Large intestine (tissue), 3 donors: ENCODE results near the gene MAN1C1. TPM values are rescaled to one million over a fixed set of nuclear protein-coding genes. Genes with fewer than 3 reads are reported as not detected.

ENCODE experiments used
- DNase-seq, 2 donors: peaks; one replicate each; pipeline versions ENCODE4 v3.0.0 to v3.0.0-alpha.2; 2013
- H3K27ac ChIP-seq: one replicate; pipeline ENCODE4 v1.5.1; 2013; ENCODE audit warnings: low read length
- H3K27me3 ChIP-seq: 2 replicates; pipeline ENCODE4 v1.6.1; 2013; ENCODE audit warnings: low read length; ENCODE audit not compliant: control insufficient read depth, insufficient read depth
- H3K36me3 ChIP-seq: 2 replicates; pipeline ENCODE4 v1.6.1; 2013; ENCODE audit warnings: low read length; ENCODE audit not compliant: control insufficient read depth, insufficient read depth
- H3K4me1 ChIP-seq: one replicate; pipeline ENCODE4 v1.6.1; 2013; ENCODE audit warnings: low read length; ENCODE audit not compliant: control insufficient read depth, insufficient read depth
- H3K4me3 ChIP-seq: one replicate; pipeline ENCODE4 v1.5.1; 2013; ENCODE audit warnings: low read length
- H3K9me3 ChIP-seq: one replicate; pipeline ENCODE4 v1.6.1; 2013; ENCODE audit warnings: mild to moderate bottlenecking, low read depth, low read length, moderate library complexity; ENCODE audit not compliant: control insufficient read depth
- WGBS: methylation state at CpG from one replicate; pipeline ENCODE4 v1.1.5; 2013; ENCODE audit warnings: low lambda C conversion rate; ENCODE audit not compliant: insufficient coverage; 5-methylcytosine and 5-hydroxymethylcytosine counted together
- polyA plus RNA-seq: library from polyadenylated mRNA; unstranded; fragments of 120-200 nt; gene quantifications from one replicate; pipeline ENCODE4 v1.2.1, GENCODE V29; 2013

Gene MAN1C1
- polyA plus RNA-seq, 1 donor, result 21.2 TPM

GRCh38 chr1:25747046-25747719, 130.6 kb downstream of the MAN1C1 start:
- Histone ChIP-seq H3K27me3 (no peaks in the 10 kb centered on the region), H3K27ac (no peak overlapping the region), H3K36me3 (no peaks in the 10 kb centered on the region), H3K4me3 (no peak overlapping the region), H3K4me1 (peaks cover 6% of the 10 kb centered on the region), H3K9me3 (no peaks in the 10 kb centered on the region)
- no peak for DNase-seq
- no CpG with 5 or more reads among the region's 12 CpGs for WGBS

GRCh38 chr1:25748531-25749205, 132.1 kb downstream of the MAN1C1 start:
- Histone ChIP-seq H3K4me1 (peaks cover 6% of the 10 kb centered on the region), H3K27me3 (no peaks in the 10 kb centered on the region), H3K27ac (no peak overlapping the region), H3K36me3 (no peaks in the 10 kb centered on the region), H3K9me3 (no peaks in the 10 kb centered on the region), H3K4me3 (no peak overlapping the region)
- no peak for DNase-seq
- no CpG with 5 or more reads among the region's 8 CpGs for WGBS

GRCh38 chr1:25750923-25751605, 134.5 kb downstream of the MAN1C1 start:
- no peaks in the 10 kb centered on the region for H3K36me3 ChIP-seq
- H3K27me3 ChIP-seq, result no peaks in the 10 kb centered on the region
- 94% methylated on average over 5 of the region's 6 CpGs for WGBS
- no peaks in the 10 kb centered on the region for H3K9me3 ChIP-seq
- no peak overlapping the region for H3K27ac ChIP-seq
- DNase-seq, result no peak
- no peaks in the 10 kb centered on the region for H3K4me1 ChIP-seq
- no peak overlapping the region for H3K4me3 ChIP-seq

- Histone ChIP-seq H3K27ac (no peak overlapping the region), H3K27me3 (no peaks in the 10 kb centered on the region), H3K4me3 (no peak overlapping the region), H3K9me3 (no peaks in the 10 kb centered on the region), H3K4me1 (no peaks in the 10 kb centered on the region), H3K36me3 (peaks cover under 1% of the 10 kb centered on the region)
- no peak for DNase-seq
- WGBS, result no CpG with 5 or more reads among the region's 17 CpGs
These were observed 138.0 kb downstream of the MAN1C1 start for GRCh38 chr1:25754470-25755181.

- peaks cover 2% of the 10 kb centered on the region for H3K36me3 ChIP-seq
- no peaks in the 10 kb centered on the region for H3K9me3 ChIP-seq
- DNase-seq, result no peak
- H3K4me3 ChIP-seq, result no peak overlapping the region
- H3K27me3 ChIP-seq, result no peaks in the 10 kb centered on the region
- no peaks in the 10 kb centered on the region for H3K4me1 ChIP-seq
- H3K27ac ChIP-seq, result no peak overlapping the region
- no CpG with 5 or more reads among the region's 7 CpGs for WGBS
These were observed 139.0 kb downstream of the MAN1C1 start for GRCh38 chr1:25755475-25756125.

- no peak for DNase-seq
- Histone ChIP-seq H3K27me3 (no peaks in the 10 kb centered on the region), H3K4me3 (no peak overlapping the region), H3K4me1 (no peaks in the 10 kb centered on the region), H3K9me3 (no peaks in the 10 kb centered on the region), H3K27ac (no peak overlapping the region), H3K36me3 (peaks cover 2% of the 10 kb centered on the region)
- WGBS, result no CpG with 5 or more reads among the region's 3 CpGs
These were observed 139.6 kb downstream of the MAN1C1 start for GRCh38 chr1:25756215-25756614.

- Histone ChIP-seq H3K4me3 (no peak overlapping the region), H3K27me3 (no peaks in the 10 kb centered on the region), H3K36me3 (peaks cover 2% of the 10 kb centered on the region), H3K4me1 (no peaks in the 10 kb centered on the region), H3K9me3 (no peaks in the 10 kb centered on the region), H3K27ac (no peak overlapping the region)
- WGBS, result no CpG with 5 or more reads among the region's 12 CpGs
- no peak for DNase-seq
These were observed 140.7 kb downstream of the MAN1C1 start for GRCh38 chr1:25757151-25757845.

- H3K36me3 ChIP-seq, result peaks cover 2% of the 10 kb centered on the region
- no peak for DNase-seq
- no peak overlapping the region for H3K4me3 ChIP-seq
- no CpG with 5 or more reads among the region's 5 CpGs for WGBS
- H3K9me3 ChIP-seq, result no peaks in the 10 kb centered on the region
- H3K27ac ChIP-seq, result no peak overlapping the region
- no peaks in the 10 kb centered on the region for H3K27me3 ChIP-seq
- no peaks in the 10 kb centered on the region for H3K4me1 ChIP-seq
These were observed 141.2 kb downstream of the MAN1C1 start for GRCh38 chr1:25757846-25758185.

GRCh38 chr1:25758466-25759070, 142.0 kb downstream of the MAN1C1 start:
- H3K4me1 ChIP-seq, result no peaks in the 10 kb centered on the region
- H3K27me3 ChIP-seq, result no peaks in the 10 kb centered on the region
- no CpG with 5 or more reads among the region's 15 CpGs for WGBS
- no peaks in the 10 kb centered on the region for H3K9me3 ChIP-seq
- H3K4me3 ChIP-seq, result no peak overlapping the region
- H3K36me3 ChIP-seq, result peaks cover 2% of the 10 kb centered on the region
- no peak for DNase-seq
- H3K27ac ChIP-seq, result no peak overlapping the region
